HG03439 (cell line): Measurements from ENCODE around the gene ARPC5L.
A peak's percentile ranks its signal among the peaks of the same experiment; 100 is the strongest.
"Not testable (repeated sequence)": the region's sequence is repeated elsewhere in the genome, so short reads cannot be mapped to it uniquely, and the experiment has no call there.

Source experiments
- ATAC-seq: cut with Tn5 transposase; IDR thresholded peaks from one replicate; pipeline ENCODE4 v1.9.1; 2021; ENCODE audit warnings: mild to moderate bottlenecking, moderate library complexity; ENCODE audit not compliant: unreplicated experiment

The ARPC5L gene

DNA sequence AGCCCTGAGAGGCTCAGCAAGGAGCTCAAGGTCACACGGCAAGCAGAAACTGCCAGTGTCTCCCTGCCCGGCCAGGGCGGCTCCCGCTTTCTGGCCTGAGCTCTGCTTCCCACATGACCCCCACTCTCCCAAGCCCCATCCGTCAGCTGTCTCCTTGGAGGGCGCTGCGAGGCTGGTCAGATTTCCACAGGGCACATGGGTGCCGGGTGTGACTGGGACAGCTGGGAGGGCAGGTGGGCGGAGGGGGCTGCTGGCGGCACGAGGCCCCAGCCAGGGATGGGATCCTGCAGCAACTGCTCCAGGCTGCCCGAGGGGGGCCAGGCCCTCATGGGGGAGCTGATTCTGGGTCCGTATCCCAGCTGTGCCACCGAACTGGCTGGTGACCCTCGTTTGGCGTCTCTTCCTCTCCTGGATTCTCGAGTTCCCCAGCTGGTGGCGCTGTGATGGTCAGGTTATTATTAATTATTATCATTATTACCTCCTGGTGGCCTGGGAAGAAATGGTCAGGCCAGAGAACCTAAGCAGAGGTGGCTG, 21.6 kb upstream of the ARPC5L start:
- no peak for ATAC-seq

DNA sequence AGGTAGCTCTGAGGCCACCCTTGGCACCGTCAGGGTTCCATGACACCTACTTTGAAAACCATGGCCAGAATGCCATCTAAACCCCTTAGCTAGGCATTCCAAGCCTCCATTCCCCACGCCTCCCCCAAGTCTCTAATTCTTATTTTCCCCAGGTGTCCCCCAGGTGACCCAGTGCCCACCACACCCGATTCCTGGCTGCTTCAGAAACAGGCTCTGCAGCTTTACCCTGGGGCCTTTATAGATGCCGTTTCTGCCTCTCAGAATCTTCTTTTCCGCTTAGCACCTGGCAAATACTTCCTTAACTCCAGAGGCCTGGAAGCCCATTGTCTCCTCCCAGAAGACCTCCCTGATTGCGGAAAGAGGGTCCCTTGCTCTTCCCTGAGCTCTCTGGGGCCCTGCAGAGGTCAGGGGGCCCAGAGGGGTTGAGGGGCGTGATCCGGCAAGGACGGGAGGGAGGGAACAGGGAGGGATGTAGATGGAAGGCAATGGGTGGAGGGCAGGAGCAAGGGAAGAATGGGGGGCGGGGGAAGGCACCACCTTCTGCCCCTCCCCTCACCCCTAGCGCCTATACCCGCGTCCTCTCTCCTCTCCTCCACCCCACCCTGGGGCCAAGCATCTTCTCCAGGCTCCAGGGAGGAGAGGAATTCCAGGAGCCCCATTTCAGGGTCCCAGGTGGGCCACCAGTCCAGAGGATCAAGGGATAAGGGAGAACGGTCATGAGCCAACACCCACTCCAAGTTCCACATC, 20.7 kb upstream of the ARPC5L start:
- ATAC-seq: no peak

DNA sequence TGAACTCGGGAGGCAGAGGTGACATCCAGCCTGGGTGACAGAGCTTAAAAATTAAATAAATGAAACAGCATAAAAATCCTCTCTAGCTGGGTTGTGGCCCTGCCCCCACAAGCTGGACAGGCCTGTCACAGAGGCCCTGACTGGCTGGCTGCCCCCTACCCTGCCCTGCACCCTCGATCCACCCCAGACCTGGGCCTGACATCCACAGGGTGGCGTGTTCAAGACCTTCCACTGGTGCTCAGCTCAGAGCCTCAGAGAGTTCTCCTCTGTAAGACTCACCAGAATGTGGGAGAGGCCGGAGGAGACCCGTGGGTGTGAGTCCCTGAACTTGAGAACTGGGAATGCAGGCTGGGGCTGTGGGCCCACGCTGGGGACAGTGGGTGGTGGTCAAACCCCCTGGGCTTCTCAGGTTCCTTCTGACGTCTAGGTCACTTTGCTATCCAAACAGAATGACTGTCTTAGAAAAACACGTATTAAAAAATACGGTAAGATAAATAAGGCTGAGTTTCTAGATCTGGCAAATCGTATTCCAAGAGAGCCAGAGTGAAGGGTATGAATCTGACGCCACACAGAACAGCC, 18.4 kb upstream of the ARPC5L start:
- no peak for ATAC-seq

DNA sequence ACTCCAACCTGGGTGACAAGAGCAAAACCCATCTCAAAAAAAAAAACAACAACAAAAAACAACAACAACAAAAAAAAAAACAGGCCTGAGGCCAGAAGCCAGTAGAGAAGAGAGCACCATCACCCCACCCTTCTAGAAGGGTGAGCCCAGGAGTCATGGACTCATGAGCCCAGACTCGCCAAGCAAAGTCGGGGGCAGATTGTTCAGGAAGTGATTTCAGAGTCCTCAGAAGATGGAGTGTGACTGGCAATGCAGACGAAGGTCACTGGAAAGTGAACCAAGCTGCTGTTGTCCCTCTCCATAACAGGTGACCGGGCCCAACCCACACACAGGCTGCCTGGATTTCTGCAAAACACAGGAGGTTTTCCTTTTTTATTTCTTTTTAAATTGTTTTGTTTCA, 17.6 kb upstream of the ARPC5L start:
- ATAC-seq: no peak

DNA sequence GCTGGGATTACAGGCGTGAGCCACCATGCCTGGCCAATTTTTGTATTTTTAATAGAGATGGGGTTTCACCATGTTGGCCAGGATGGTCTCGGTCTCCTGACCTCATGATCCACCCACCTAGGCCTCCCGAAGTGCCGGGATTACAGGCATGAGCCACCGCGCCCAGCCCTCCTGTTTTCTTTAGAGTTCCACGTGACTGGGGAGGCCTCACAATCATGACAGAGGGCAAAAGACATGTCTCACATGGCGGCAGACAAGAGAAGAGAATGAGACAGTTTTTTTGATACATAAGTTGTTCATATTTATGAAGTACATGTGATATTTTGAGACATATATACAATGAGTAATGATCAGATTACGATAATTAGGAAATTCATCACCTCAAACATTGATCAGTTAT, 15.5 kb upstream of the ARPC5L start:
- not testable (repeated sequence) for ATAC-seq

DNA sequence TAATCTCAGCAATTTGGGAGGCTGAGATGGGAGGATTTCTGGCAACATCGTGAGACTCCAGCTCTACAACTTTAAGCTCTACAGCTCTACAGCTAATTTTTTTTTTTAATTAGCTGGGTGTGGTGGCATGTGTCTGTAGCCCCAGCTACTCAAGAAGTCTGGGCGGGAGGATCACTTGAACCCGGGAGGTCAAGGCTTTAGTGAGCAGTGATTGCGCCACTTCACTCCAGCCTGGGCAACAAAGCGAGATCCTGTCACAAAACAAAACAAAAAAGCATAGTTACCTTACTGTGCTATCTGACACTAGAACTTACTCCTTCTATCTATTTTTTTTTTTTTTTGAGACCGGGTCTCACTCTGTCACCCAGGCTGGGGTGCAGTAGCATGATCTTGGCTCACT, 15.0 kb upstream of the ARPC5L start:
- no peak for ATAC-seq

DNA sequence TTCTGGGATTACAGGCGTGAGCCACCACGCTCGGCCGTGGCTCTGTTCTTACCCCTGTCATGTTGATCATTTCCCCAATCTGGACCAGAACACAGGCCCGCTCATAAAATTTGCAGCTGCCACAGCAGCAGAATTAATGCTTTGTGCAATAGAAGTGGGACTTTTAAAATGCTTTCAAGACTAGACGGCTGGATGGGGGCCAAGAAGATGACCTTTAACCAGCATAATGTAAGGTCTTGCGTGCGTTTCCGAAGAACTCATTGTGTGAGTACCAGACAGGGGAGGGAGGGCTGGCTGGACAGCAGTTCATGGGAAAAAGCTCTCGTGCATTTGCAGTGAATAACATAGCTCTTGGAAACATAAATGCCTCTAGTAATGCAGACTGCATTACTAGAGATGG, 12.1 kb upstream of the ARPC5L start:
- no peak for ATAC-seq

DNA sequence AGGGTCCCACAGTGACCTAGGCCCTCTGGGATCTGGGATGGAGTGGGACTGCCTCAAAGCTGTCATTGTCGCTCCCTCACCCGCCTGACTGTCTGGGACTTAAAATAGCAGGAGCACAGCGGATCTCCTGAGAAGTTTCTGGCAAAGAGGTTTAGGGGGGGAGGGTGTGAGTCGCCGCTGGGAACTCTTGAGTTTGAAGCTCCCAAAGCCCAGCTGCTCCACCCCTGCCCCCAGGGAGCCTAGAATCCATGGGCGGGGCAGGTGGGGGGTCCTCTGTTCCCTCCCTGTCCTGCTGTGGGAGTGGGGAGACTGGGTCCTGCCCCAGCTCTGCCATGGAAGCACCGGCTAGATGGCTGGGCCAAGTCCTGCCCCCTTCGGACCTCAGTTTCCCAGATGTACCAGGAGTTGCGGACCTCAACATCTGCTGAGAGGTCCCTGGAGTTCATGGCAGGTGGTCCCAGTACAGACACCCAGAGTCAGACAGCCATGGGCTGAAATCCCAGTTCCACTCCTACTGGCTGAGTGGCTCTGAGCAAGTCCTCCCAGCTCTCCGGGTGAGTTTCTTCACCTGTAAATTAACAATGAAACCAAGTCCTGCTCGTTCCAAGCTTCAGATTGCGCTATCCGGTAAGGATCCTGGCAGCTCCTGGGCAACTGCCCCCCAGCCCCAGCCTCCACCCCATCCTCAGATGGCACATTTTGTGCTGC, 9.7 kb upstream of the ARPC5L start:
- no peak for ATAC-seq

DNA sequence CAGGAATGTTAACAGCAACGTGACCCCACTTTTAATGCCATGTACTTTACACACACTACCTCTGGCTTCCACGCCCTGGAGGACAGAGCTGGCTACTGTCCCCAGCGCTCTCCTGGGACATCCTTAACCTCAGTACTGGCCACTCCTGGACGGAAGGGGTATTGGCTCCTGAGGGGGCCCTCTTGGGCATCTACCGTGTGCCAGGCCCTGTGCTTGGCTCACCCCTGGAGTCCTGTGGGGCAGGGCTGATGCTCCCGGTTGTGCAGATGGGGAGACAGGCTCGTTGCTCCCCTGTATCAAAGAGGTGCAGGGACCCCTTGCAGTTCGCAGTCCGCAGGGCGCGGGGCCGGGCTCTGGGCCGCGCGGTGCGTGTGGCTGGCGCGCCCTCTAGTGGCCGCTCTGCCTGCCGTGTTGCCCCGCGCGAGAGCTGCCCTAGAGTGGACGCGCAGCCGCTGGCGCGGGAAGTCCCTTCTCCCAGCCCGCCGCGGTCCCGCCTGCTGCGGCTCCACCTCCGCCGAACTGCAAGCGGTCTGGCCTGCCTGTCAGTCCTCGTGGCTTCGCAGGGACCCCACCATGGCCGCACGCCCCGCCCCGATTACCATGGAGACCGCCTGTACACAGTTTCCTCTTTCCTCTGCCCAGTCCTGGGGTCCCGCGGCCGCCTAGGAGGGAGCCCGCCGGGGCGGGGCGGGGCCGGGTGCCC, 8.9 kb upstream of the ARPC5L start, which contains the start of gene WDR38:
TSS of gene WDR38 (plus strand) at position 632 of the 703 bp plus-strand sequence. CDS start 72 bp downstream, outside the sequence.
- peak; percentile 60 for ATAC-seq

DNA sequence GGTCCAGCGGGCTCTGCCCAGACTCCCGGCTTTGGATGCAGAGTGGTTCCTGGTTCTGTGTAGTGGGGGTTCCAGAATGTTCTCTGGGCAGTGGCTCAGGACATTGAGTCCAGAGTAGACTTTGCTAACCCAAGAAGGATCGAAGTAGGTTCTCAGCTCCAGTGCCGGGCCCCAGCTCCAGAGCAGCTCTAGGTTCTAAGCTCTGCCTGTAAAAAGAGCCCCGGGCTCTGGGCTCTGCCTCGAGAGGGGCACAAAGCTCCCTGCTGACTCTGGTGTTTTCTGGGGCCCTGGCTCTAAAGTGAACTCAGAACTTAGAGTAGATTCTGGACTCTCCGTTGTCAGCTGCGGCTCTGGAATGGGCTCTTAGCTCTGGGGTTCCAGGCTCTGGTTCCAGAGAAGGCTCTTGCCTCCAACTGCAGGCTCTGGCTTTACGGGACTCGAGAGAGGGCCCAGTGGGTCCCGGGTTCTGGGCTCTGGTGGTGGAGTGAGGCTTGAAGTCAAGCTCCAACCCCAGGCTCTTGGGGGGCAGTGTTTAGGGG, 8.3 kb upstream of the ARPC5L start:
- no peak for ATAC-seq

DNA sequence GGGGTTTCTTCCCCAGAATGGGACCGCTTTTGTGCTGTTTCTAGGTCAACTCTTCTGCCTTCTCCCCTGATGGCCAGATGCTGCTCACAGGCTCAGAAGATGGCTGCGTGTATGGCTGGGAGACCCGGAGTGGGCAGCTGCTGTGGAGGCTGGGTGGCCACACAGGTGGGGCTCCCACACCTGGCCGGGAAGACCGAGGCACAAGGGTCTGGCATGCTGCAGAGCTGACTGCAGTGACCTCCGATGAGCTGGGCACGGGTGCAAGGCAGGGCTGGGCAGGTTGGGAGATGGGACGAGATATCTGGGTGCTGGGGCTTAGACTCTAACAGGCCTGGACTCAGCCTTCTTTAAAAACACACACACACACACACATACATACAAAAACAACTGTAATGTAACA, 7.8 kb upstream of the ARPC5L start:
- ATAC-seq: no peak

DNA sequence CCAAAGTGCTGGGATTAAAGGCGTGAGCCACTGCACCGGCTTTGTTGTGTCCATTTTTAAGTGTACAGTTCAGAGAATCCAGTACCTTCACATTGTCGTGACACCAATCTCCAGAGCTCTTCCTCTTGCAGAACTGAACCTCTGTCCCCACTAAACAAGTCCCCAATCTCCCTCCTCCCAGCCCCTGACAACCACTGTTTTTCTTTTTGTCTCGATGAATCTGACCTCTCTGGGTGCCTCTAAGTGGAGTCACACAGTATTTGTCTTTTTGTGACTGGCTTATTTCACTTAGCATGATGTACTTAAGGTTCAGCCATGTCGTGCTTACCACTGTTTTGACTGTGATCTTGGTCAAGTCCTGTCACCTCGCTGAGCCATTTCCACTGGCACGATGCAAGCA, 7.1 kb upstream of the ARPC5L start:
- ATAC-seq: no peak

DNA sequence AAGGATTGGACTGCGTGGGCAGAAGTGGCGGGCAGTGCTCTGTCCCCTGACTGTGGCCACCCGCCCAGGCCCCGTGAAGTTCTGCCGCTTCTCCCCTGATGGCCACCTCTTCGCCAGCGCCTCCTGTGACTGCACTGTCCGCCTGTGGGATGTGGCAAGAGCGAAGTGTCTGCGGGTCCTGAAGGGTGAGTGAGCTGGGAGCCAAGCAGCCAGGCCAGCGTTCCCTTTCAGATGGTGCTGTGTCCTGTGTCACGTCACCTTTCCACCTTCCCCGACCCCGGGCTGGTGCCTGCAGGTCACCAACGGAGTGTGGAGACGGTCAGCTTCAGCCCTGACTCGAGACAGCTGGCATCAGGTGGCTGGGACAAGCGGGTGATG, 6.4 kb upstream of the ARPC5L start:
- no peak for ATAC-seq

DNA sequence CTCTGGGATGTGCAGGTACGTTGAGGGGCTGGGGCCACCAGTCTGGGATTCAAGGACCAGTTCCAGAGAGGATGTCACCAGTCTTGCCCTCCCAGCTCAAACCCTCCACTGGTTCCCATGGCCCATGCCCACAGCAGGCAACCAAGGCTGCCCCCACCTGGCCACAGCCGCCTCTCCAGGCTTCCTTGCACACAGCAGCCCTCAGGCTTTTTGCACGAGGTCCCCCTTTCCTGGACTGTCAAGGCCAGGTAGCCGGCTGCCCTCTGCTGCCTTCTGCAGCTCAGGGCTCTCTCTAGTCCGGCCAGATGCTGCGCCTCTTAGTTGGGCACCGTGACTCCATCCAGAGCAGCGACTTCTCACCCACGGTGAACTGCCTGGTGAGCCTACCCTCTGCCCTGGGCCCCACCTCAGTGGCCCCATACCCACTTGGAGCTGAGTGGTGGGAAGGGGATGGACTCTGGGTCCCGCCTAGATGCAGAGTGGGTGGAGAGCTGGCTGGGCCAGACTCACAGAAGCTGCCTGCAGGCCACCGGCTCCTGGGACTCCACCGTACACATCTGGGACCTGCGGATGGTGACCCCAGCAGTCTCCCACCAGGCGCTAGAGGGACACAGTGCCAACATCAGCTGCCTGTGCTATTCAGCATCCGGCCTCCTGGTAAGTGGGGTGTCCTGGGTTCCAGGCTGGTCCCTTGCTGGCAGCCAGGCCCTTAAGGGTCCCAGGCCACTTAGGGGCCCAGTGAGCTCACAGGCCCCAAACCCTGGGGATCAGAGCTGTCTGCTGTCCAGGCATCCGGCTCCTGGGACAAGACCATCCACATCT, 5.8 kb upstream of the ARPC5L start:
- no peak for ATAC-seq

DNA sequence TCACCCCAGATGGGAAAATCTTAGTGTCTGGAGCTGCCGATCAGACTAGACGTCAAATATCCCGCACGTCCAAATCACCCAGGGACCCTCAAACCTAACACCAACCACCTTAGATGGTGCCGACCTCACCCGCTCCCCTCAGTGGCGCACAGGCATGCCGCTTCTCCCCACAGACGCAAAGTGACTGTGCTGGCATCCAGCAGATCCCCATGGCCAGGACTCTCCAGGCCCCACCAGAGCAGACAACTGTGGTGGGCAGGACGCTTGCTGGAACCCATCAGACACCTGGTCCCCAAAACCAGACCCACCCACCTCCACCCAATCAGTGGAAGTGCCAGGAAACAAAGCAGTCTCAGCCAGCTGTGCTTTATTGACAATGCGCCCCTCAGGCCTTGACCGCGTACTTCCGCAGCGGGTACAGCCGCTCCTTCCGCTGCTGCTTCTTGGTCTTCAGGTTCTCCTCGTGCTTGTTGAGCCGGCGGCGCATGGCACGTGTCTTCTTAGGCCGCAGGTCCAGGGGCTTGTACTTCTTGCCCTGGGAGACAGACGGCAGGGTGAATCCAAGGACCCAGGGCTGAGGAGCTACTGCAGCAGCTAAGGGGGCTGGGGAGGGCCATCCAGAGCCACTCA, 4.3 kb upstream of the ARPC5L start:
- ATAC-seq: no peak

DNA sequence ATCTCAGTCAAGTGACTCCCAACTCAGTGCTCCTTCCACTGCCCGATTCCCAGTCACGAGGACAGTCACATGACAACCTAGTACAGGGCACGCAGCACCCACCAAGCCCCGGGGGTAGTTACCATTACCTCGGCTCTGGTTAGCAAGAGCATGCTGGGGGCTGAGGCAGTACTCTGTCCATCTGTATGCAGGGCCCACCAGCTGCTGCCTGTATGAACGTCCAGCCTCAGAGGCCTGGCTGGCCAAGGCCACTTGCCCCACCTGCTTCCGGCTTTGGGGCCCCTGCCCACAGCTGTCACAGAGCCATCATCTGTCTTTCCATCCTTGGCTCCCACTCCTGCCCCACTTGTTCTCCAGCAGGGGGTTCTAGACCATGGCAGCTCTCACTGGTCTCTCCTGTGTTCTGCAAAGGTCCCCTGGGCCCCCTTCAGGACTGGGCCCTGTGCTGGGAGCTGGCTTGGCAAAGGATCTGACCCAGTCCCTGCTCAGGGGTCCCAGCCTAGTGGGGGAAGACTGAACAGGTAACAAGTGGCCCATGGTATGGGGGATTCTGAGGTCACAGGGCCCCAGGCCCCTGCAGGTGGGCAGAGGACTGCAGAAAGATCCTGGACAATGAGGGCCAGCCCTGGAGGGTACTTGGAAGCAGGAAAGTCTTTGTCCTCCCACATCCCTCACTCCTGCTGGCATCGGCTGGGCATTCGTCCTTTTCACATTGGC, 3.4 kb upstream of the ARPC5L start:
- no peak for ATAC-seq

DNA sequence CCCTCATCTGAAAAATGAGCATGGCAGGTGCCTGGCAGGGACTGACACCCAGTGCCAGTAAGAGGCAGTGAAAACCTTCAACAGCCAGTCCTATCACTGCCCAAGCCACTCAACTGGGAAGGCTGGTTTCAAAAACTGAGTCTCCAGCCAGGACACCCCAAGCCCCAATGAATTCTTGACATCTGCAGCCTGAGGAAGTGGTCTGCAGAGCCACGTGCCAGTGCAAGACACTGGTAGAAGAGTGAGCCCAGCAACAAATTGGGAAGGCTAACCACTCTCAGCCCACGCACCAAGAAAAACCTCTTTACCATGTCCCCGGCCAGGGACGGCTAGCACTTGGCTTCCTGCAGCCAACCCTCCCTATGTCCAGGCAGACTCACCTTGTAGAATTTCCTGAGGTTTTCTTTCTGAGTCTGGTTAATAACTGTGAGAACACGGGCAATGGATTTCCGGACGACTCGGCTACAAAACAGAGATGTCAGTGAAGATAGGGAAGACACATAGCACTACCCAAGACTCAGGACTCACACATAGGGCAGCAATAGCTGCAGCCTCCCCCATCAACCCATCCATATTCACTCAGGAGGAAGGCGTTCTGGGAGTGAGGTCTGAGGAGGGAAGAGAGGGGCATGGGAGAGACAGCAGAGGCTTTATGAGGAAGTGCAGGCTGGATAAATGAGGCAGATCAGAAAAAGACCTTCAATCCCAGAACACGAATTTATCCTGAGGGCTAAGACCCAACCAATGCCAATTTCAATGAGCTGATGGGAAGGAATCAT, 1.9 kb upstream of the ARPC5L start:
- ATAC-seq: no peak

DNA sequence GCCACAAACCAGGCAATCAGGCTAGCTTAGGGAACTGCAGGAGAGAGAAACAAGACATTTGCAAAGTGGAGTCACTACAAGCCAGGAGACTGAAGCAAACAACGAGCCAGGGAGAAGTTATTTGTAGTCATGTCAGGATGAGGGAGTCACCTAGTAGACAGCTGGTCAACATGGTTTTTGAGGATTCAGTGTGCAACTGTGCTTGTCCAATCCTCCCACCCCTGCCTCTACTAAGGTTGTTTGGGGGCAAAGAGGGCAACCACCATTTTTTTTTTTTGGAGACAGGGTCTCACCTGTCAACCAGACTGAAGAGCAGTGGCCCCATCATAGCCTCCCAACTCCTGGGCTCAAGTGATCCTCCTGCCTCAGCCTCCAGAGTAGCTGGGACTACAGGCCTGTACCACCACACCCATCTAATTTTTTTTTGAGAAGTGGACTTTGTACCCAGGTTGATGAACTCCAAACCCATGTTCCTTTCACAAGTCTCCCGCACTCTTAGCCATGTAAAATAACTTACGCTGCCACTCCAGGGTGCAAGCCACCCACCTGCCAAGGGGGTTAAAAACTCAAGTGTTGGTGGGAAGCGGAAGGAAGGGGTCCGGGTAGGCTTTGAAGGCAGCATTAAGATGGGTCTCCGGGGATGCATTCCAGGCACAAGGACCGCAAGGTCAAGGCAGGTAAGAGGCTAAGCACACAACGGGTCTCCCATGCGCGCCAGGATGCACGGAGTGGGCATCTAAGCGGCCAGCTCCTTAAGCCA, 1.2 kb upstream of the ARPC5L start:
- no peak for ATAC-seq
